Measurements from ENCODE around the gene NQO2.
"Not testable (repeated sequence)": the region's sequence is repeated elsewhere in the genome, so short reads cannot be mapped to it uniquely, and the experiment has no call there.

Gene NQO2

GRCh38 chr6:2970034-2970685 is 29.5 kb upstream of the NQO2 start:
- DNase-seq: no peak

DNA sequence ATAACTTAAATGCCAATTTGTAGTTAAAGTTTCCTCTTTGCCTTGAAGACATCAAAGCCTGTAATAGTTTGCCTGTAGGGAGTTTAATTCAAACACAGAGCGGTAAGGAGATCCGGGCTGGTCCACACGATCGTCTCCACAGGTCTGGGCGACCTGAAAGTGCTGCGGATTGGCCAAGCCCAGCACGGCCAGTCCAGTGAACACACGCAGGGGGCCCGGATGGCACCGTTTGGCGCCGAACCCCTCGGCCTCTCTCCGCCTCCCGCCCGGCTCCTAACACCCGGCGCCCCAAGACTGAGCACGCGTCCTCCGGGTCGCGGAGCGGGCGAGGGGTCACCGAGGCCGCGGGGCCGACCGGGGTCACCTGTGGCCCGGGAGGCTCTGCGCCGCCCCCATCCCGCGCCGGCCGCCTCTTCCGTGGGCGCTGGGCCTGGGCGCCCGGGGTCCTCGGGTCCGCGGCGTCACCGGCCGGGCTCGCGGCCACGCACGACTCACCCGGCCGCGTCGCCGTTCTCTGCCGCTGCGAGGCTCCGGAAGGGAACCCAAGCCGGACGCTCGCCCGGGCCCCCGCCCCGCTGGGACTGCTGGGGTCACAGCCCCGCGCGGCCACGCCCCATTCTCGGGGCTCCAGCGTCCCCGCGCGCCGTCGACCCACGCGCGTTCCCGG is 28.8 kb upstream of the NQO2 start:
- DNase-seq: no peak

GRCh38 chr6:2971420-2972218 is 28.1 kb upstream of the NQO2 start, which contains the start of gene SERPINB6:
TSS of gene SERPINB6 (minus strand) at chr6:2971567. CDS start at chr6:2959332, 12,235 bp downstream.
- DNase-seq: no peak

GRCh38 chr6:2972219-2972487 is 27.5 kb upstream of the NQO2 start:
- DNase-seq: not testable (repeated sequence)

- DNase-seq: not testable (repeated sequence)
These were observed 27.0 kb upstream of the NQO2 start for GRCh38 chr6:2972685-2973084.

- not testable (repeated sequence) for DNase-seq
These were observed 26.5 kb upstream of the NQO2 start for GRCh38 chr6:2973180-2973579.

GRCh38 chr6:2973676-2974075 is 26.0 kb upstream of the NQO2 start:
- DNase-seq: no peak

DNA sequence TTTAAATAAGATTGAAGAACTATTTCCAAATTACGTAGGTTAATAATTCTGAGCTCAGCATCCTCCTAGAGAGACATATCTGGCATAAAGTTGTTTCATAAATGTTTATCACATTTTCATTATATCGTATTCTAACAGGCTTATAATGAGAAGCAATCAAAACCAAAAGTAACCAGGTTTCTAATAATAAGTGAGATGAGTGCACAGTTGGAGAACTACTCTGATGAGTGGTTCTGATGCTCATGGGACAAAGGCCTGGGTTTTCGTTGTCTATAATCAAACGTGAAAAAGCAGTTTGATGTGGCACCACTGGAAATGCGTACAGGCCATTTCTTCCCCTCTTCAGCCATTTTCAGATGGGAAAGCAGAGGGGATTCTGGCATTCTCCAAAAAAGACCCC is 23.6 kb upstream of the NQO2 start:
- DNase-seq: no peak

DNA sequence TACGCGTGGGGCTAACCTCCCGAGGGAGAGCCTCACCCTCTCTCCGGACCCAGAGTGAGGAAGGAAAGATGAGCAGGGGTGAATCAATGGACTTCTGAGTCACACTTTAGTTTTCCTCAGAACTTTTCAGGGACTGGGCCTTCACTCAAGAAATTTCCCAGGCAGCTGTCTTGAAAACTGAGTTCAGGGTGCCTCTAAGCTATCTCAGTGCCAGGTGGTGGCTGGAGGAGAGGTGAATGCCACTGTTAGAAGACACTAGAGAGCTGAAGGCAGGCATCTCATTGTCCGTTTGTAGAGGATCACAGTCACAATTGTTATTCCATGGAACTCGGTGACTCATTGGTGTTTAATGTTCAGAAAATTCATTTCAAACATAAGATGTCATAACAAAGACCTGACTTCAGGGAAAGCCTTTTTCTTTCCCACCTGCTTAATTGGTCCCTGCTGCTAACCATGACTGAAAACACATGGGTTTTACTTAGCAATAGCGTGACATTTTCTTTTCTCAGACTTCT is 23.1 kb upstream of the NQO2 start:
- DNase-seq: no peak

DNA sequence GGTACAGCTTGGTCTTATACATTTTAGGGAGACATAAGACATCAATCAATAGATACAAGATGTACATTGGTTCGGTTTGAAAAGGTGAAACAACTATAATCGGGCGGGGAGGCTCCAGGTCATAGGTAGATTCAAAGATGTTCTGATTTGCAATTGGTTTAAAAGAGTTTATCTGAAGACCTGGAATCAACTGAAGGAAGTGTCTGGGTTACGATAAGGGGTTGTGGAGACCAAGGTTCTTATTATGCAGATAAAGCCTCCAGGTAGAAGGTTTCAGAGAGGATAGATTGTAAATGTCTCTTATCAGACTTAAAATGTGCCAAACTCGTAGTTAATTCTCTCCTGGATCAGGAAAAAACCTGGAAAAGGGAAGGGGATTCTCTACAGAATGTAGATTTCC is 22.4 kb upstream of the NQO2 start:
- DNase-seq: no peak

GRCh38 chr6:2977799-2978590 is 21.7 kb upstream of the NQO2 start:
- no peak for DNase-seq

GRCh38 chr6:2978923-2979322 is 20.8 kb upstream of the NQO2 start:
- no peak for DNase-seq

DNA sequence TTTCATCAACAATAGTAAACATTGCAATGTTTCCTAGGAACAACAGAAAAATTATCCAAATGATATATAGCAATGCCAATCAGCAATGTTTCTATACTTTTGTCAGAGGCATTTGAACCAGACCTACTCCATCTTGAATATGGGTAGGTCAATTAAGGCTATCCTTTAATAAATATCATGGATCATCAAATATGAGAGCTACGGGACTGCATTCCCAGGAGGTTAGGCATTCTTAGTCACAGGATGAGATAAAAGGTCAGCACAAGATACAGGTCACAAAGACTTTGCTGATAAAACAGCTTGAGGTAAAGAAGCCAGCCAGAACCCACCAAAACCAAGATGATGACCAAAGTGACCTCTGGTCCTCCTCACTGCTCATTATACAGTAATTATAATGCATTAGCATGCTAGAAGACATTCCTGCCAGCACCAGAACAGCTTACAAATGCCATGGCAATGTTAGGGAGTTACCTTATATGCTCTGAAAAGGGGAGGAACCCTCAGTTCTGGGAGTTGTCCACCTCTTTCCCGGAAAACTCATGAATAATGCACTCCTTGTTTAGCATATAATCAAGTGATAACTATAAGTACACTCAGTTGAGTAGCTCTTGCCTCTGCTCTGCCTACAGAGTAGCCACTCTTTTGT is 19.8 kb upstream of the NQO2 start:
- no peak for DNase-seq

- DNase-seq: no peak
These were observed 19.2 kb upstream of the NQO2 start for GRCh38 chr6:2980465-2980855.

DNA sequence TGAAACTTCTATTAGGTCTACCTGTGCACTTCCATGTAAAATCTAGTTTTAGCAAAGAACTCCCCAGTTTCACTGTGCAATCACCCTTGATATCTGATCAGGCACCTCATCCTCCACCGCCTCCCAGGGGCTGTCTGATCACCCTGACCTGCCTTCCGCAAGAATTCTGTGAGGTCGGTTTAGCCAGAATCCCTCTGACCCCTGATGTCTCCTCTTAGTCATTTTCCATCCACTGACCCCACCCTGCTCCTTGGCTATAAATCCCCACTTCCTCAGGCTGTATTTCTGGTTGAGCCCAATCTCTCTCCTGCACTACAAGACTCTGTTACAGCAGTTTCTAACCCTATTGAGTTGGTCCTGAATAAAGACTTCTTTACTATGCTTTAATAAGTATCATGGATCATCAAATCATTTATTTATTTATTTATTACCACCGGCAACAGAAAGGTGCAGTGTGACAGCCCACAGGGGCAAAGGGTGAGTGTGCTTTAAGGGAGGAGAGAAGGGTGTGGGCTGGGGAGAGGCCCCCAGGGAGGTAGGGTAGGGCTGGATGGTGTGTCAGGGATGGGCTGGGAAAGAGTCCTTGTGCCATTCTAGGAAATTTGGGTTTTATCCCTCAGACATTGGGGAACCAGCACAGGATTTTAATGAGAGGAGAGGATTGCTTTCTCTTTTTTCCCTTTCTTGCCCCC is 17.1 kb upstream of the NQO2 start:
- DNase-seq: no peak

DNA sequence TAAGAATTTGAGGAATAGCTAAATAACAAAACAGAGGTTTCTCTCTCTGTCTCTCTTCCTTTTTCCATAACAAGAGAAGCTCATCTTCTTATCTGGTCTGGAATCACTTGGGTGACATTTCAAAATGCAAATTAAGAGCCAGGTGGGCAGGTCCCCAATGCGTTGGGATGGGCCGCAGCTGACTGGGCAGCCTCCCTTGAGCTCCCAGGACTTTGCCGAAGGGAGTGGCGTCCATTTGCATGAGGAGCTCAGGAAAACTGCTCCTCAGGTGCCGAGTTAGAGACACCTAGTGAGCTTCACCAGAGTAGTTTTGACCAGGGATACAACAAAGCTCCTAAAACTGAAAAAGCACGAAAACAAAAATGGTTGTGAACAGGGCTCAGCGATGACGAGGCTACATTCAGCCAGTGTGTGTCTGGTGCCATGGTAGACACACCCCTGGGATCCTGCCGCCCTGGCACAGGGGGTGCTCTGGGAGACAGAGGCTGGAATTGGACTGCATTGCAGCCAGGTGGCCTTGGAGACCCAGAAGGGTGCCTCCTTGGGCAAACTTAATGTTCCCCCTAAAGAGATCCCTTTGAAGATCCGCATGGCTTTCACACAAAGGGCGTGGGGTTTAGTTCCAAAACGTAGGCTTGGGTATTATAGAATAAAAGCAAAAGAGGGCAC is 14.8 kb upstream of the NQO2 start:
- no peak for DNase-seq

- no peak for DNase-seq
These were observed 12.9 kb upstream of the NQO2 start for GRCh38 chr6:2986722-2987221.

DNA sequence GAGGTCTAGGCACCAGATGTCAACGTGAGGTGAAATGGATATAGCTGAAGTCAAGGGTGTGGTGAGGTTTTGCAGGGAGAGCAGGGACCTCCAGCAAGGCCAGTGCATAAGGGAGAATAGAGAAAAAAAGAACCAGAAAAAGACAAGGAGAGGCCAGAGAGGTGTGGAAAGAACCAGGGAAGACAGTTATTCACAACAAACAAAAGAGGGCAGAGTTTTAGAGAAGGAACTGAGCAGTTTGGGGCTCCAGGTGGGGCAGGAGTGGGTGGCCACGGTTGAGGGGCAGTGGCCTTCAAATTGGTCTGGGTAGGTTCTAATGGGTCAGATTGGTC is 11.6 kb upstream of the NQO2 start:
- no peak for DNase-seq

DNA sequence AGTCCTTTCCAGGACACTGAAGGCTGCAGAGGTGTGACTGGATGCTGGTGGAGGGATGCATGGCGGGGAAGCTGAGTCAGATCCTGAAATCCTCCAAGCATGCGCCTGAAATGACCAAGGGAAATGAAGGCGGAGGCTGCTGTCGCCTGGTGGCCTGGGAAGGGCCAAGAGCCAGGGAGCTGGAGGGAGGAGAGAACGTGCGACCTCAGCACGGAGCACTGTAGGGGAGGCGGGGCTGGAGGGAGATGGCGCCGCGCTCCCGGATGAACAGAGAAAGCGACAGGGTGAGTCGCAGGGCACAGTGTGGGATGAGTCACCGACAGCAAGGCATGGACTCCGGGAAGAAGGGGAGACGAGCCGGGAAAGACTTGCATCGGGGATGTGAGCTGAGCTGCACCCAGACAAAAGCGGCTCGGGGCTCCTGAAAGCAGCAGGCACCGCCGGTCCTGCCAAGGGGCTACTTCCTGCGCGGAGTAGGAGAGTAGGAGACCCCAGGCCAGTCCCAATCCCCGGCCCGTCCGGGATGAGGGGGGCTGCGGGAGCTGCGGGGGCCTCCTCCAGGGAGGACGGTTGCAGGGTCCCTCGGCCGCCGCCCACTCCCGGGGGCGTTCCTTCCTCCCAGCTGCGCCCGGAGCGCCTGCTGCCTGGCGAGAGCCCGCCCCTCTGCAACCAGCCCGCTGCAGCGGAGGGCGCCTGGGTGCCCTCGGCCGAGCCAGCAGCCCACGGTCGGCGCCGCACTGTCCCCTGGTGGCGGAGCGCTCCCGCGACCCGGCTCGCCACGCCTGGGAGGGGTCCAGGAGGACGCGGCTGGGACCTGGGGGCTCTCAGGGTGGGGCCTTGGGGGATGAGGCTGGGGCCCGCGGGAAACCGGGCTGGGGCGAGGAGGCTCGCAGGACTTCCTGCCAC is 11.0 kb upstream of the NQO2 start:
- peak; percentile 83 for DNase-seq
